ENCODE measurements around the gene ZNF319.

The ZNF319 gene

DNA sequence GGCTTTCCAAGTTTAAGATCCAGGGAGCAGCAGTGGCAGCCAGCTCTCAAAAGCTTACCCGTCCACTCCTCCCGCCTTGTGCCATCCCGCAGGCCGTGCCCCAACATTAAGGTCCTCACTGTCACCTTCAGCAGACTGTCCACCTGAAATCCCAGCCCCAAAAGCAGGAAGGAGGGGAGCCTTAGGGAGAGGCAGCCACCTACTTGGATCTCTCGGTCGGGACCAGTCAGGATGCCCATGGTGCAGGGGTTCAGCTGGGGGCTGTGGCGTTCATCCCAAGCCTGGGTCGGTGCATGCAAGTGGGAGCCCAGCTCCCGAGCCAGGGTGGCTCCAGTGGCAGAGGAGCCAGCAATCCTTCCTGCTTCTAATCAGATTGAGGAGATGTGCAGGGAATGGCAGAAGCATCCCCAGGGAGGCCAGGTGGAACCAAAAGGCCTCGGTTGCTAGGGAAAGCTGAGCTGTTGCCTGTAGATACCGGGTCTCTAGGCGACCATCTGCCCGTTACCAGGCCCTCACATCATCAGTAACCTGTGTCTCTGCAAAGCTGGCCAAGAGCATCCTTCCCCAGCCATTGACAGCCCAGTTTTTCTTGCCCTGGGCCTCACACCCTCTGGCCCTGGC, 54.2 kb downstream of the ZNF319 start:
- no peak for DNase-seq (ENCODE audit: low read depth, low spot score)
- TF ChIP-seq CTCF (IDR thresholded peaks at IDR 0.05; ENCODE audit: low read depth, low read length) = no peak

DNA sequence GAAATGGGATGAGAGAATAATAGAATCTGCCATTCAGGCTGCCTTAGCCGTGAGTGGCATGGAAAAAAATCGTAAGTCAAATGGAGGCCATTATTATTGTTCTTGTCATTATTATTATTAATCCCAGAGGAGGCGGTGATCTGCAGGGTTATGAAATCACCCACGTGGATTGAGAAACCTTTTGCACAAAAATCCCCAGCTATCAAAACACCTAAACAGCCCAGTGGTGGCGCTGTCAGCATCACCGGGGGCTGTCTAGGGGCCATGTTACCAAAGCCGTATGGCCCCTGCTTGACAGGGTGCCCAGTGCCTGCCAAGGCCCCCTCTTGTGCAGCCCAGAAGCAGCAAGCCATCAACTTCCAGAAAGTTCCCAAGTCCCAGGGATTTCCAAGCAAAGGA, 54.7 kb downstream of the ZNF319 start:
- H3K4me3 ChIP-seq (ENCODE audit: low read depth, low read length) = no peak overlapping the region
- TF ChIP-seq CTCF (IDR thresholded peaks at IDR 0.05; ENCODE audit: low read depth, low read length) = peak; percentile 8
- DNase-seq (ENCODE audit: low read depth, low spot score) = no peak
- in situ Hi-C loops (cut with HindIII; ENCODE audit: low sequenced_read_pairs) = no loop called here

More for the DNA sequence above, 54.2 kb downstream of the ZNF319 start:
- in situ Hi-C loops (cut with HindIII; ENCODE audit: low sequenced_read_pairs) = no loop called here
- no peak overlapping the region for H3K4me3 ChIP-seq (ENCODE audit: low read depth, low read length)

GRCh38 chr16:57944970-57945739, 55.3 kb downstream of the ZNF319 start:
- no peak for DNase-seq (ENCODE audit: low read depth, low spot score)
- TF ChIP-seq CTCF (IDR thresholded peaks at IDR 0.05; ENCODE audit: low read depth, low read length) = no peak
- H3K4me3 ChIP-seq (ENCODE audit: low read depth, low read length) = no peak overlapping the region
- in situ Hi-C loops (cut with HindIII; ENCODE audit: low sequenced_read_pairs) = no loop called here
